ENCODE measurements around the gene GYPA. TPM values are rescaled to one million over a fixed set of nuclear protein-coding genes. Genes with fewer than 3 reads are reported as not detected.

The GYPA gene
- total RNA-seq, 1 experiment from 2014 or later = not detected

DNA sequence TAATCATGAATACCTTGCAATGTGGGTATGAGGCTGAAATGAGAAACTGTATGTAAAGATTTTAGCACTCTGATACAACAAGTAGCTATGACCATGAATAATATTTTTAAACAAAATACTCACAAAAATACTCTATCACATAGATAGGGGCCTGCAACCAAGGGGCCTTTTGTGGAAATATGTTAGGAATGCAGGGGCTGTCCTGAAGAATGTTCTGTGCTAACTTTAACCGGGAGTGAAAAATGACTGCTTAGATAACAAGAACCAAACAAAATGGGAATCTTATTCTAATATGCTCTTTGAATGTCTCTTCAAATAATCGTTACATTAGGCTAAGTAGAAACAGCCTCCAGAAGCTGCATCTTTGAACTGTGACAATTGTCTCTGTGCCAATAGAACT is 37.9 kb upstream of the GYPA start:
- Histone ChIP-seq H3K23me2 (ENCODE audit: insufficient read length, low read depth, low read length, poor library complexity, severe bottlenecking) (no peaks in the 10 kb centered on the region), H2BK5ac (ENCODE audit: insufficient read length, low read length) (no peak overlapping the region), H4K5ac (ENCODE audit: insufficient read length, low read depth, low read length) (no peak overlapping the region), H4K8ac (replicated peaks; ENCODE audit: insufficient read length, low read depth, low read length) (no peak overlapping the region), H2BK12ac (ENCODE audit: insufficient read length, low read depth, low read length) (no peak overlapping the region), H2AK5ac (ENCODE audit: insufficient read length, low read length) (no peak overlapping the region), H3K9ac (ENCODE audit: extremely low read depth, insufficient read length, low read length) (no peak overlapping the region), H3K23ac (ENCODE audit: insufficient read length, low read depth, low read length) (no peak overlapping the region), H3K4ac (ENCODE audit: low read depth, low read length) (no peak overlapping the region), H3K18ac (ENCODE audit: insufficient read length, low read depth, low read length) (no peak overlapping the region), H3K27me3 (ENCODE audit: insufficient read depth, low read length) (no peaks in the 10 kb centered on the region), H2AFZ (ENCODE audit: low read length) (no peak overlapping the region), H2BK15ac (ENCODE audit: low read depth, low read length) (no peak overlapping the region), H4K20me1 (ENCODE audit: control insufficient read depth, insufficient read depth, insufficient read length) (no peaks in the 10 kb centered on the region), H4K91ac (ENCODE audit: insufficient read length, low read depth, low read length) (no peak overlapping the region), H2BK20ac (ENCODE audit: low read depth, low read length, poor library complexity, severe bottlenecking) (no peak overlapping the region), H3K79me1 (ENCODE audit: insufficient read depth, low read depth, low read length, poor library complexity, severe bottlenecking) (peaks cover 2% of the 10 kb centered on the region), H3K4me2 (ENCODE audit: insufficient read depth, insufficient read length, low read length) (no peak overlapping the region), H3K4me1 (ENCODE audit: insufficient read depth, low read length) (peaks cover 4% of the 10 kb centered on the region; the same call in 1 of the 2 replicates), H3T11ph (ENCODE audit: low read length) (no peak overlapping the region), H3K9me3 (ENCODE audit: control insufficient read depth, low read depth, low read length) (no peaks in the 10 kb centered on the region), H3K79me2 (ENCODE audit: insufficient read depth, low read length) (no peaks in the 10 kb centered on the region), H3K14ac (ENCODE audit: insufficient read depth, low read length) (no peak overlapping the region), H2BK120ac (ENCODE audit: low read depth, low read length, poor library complexity, severe bottlenecking) (no peak overlapping the region), H3K56ac (ENCODE audit: insufficient read length, low read depth, low read length) (no peak overlapping the region), H3K27ac (ENCODE audit: insufficient read length, low read depth, low read length) (no peak overlapping the region)
- Mint-ChIP-seq H3K27me3 (ENCODE audit: low read depth) (no peaks in the 10 kb centered on the region), H3K36me3 (ENCODE audit: insufficient read depth in 1 of 3, low read depth in 3 of 3) (no peaks in the 10 kb centered on the region), H3K4me1 (peaks cover 13% of the 10 kb centered on the region in 2 experiments), H3K9me3 (no peaks in the 10 kb centered on the region), H3K27ac (peak overlapping the region in 2 of 3 experiments; percentile 18 to 44; a peak in 1 of 7 replicates), H3K4me3 (no peak overlapping the region)
- no peak for DNase-seq
- WGBS (ENCODE audit: extremely low coverage, insufficient read length, low lambda C conversion rate) = no CpG with 5 or more reads among the region's 2 CpGs
- TF ChIP-seq, protein P1, sequence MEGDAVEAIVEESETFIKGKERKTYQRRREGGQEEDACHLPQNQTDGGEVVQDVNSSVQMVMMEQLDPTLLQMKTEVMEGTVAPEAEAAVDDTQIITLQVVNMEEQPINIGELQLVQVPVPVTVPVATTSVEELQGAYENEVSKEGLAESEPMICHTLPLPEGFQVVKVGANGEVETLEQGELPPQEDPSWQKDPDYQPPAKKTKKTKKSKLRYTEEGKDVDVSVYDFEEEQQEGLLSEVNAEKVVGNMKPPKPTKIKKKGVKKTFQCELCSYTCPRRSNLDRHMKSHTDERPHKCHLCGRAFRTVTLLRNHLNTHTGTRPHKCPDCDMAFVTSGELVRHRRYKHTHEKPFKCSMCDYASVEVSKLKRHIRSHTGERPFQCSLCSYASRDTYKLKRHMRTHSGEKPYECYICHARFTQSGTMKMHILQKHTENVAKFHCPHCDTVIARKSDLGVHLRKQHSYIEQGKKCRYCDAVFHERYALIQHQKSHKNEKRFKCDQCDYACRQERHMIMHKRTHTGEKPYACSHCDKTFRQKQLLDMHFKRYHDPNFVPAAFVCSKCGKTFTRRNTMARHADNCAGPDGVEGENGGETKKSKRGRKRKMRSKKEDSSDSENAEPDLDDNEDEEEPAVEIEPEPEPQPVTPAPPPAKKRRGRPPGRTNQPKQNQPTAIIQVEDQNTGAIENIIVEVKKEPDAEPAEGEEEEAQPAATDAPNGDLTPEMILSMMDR (conservative IDR thresholded peaks at IDR 0.05) = no peak
